H9 (cell line): Measurements from ENCODE around the gene SNPH. TPM values are rescaled to one million over a fixed set of nuclear protein-coding genes. Genes with fewer than 3 reads are reported as not detected.

ENCODE experiments used
- DNase-seq: peaks from one replicate; pipeline ENCODE4 v3.0.0-alpha.2; 2017
- H2AFZ ChIP-seq: one replicate; pipeline ENCODE4 v1.6.1; 2013; ENCODE audit warnings: mild to moderate bottlenecking, low read length, control low read depth, moderate library complexity
- H2AK5ac ChIP-seq: 2 replicates; pipeline ENCODE4 v1.6.1; 2013; ENCODE audit warnings: low read length, control low read depth, mixed read lengths; ENCODE audit not compliant: insufficient read length
- H2BK120ac ChIP-seq: one replicate; pipeline ENCODE4 v1.6.1; 2013; ENCODE audit warnings: low read depth, mild to moderate bottlenecking, low read length, control low read depth, inconsistent platforms; ENCODE audit not compliant: poor library complexity, severe bottlenecking
- H2BK12ac ChIP-seq: 2 replicates; pipeline ENCODE4 v1.6.1; 2013; ENCODE audit warnings: low read length, control low read depth, mixed read lengths, low read depth; ENCODE audit not compliant: insufficient read length
- H2BK15ac ChIP-seq: 2 replicates; pipeline ENCODE4 v1.6.1; 2013; ENCODE audit warnings: low read depth, low read length, control low read depth
- H2BK20ac ChIP-seq: one replicate; pipeline ENCODE4 v1.6.1; 2013; ENCODE audit warnings: low read depth, mild to moderate bottlenecking, low read length, control low read depth, inconsistent platforms; ENCODE audit not compliant: poor library complexity, severe bottlenecking
- H2BK5ac ChIP-seq: 2 replicates; pipeline ENCODE4 v1.6.1; 2013; ENCODE audit warnings: low read length, control low read depth, mixed read lengths; ENCODE audit not compliant: insufficient read length
- H3K14ac ChIP-seq: 2 replicates; pipeline ENCODE4 v1.6.1; 2013; ENCODE audit warnings: low read length, control low read depth; ENCODE audit not compliant: insufficient read depth
- H3K18ac ChIP-seq: 2 replicates; pipeline ENCODE4 v1.6.1; 2013; ENCODE audit warnings: low read depth, mild to moderate bottlenecking, mixed read lengths, low read length, control low read depth; ENCODE audit not compliant: insufficient read length
- H3K23ac ChIP-seq: 2 replicates; pipeline ENCODE4 v1.6.1; 2013; ENCODE audit warnings: low read length, control low read depth, mixed read lengths, low read depth; ENCODE audit not compliant: insufficient read length
- H3K23me2 ChIP-seq: 2 replicates; pipeline ENCODE4 v1.6.1; 2013; ENCODE audit warnings: low read depth, mild to moderate bottlenecking, mixed read lengths, low read length, control low read depth; ENCODE audit not compliant: insufficient read length, poor library complexity, severe bottlenecking
- H3K27ac ChIP-seq: 2 replicates; pipeline ENCODE4 v1.5.1; 2013; ENCODE audit warnings: low read length, control low read depth, mixed read lengths, low read depth; ENCODE audit not compliant: insufficient read length
- H3K27me3 ChIP-seq: 2 replicates; pipeline ENCODE4 v1.6.1; 2013; ENCODE audit warnings: low read length, control low read depth, inconsistent platforms; ENCODE audit not compliant: insufficient read depth
- H3K4ac ChIP-seq: 2 replicates; pipeline ENCODE4 v1.6.1; 2013; ENCODE audit warnings: low read depth, mild to moderate bottlenecking, control low read depth, inconsistent platforms, low read length, moderate library complexity
- H3K4me1 ChIP-seq: 2 replicates; pipeline ENCODE4 v1.6.1; 2013; ENCODE audit warnings: low read length, control low read depth, inconsistent platforms; ENCODE audit not compliant: insufficient read depth
- H3K4me2 ChIP-seq: 2 replicates; pipeline ENCODE4 v1.6.1; 2013; ENCODE audit warnings: low read length, control low read depth, mixed read lengths; ENCODE audit not compliant: insufficient read length, insufficient read depth
- H3K56ac ChIP-seq: 2 replicates; pipeline ENCODE4 v1.6.1; 2013; ENCODE audit warnings: low read depth, mild to moderate bottlenecking, mixed read lengths, low read length, control low read depth; ENCODE audit not compliant: insufficient read length
- H3K79me1 ChIP-seq: 2 replicates; pipeline ENCODE4 v1.6.1; 2013; ENCODE audit warnings: low read depth, mild to moderate bottlenecking, moderate library complexity, low read length, control low read depth, inconsistent platforms; ENCODE audit not compliant: insufficient read depth, poor library complexity, severe bottlenecking
- H3K79me2 ChIP-seq: 2 replicates; pipeline ENCODE4 v1.6.1; 2013; ENCODE audit warnings: low read length, control low read depth, inconsistent platforms; ENCODE audit not compliant: insufficient read depth
- H3K9ac ChIP-seq: 2 replicates; pipeline ENCODE4 v1.6.1; 2013; ENCODE audit warnings: low read length, control low read depth, mixed read lengths; ENCODE audit not compliant: insufficient read length; ENCODE audit errors: extremely low read depth
- H3K9me3 ChIP-seq: one replicate; pipeline ENCODE4 v1.6.1; 2013; ENCODE audit warnings: low read depth, low read length, inconsistent platforms; ENCODE audit not compliant: control insufficient read depth
- H3T11ph ChIP-seq: one replicate; pipeline ENCODE4 v1.6.1; 2013; ENCODE audit warnings: mild to moderate bottlenecking, low read length, control low read depth, inconsistent platforms
- H4K20me1 ChIP-seq: one replicate; pipeline ENCODE4 v1.6.1; 2013; ENCODE audit not compliant: control insufficient read depth, insufficient read length, insufficient read depth
- H4K5ac ChIP-seq: 2 replicates; pipeline ENCODE4 v1.6.1; 2013; ENCODE audit warnings: low read depth, mild to moderate bottlenecking, mixed read lengths, low read length, control low read depth; ENCODE audit not compliant: insufficient read length
- H4K8ac ChIP-seq: replicated peaks from 2 replicates; pipeline ENCODE4 v1.6.1; 2013; ENCODE audit warnings: low read length, control low read depth, mixed read lengths, low read depth; ENCODE audit not compliant: insufficient read length
- H4K91ac ChIP-seq: 2 replicates; pipeline ENCODE4 v1.6.1; 2013; ENCODE audit warnings: low read depth, mild to moderate bottlenecking, moderate library complexity, mixed read lengths, low read length, control low read depth; ENCODE audit not compliant: insufficient read length
- H3K27ac Mint-ChIP-seq, 3 experiments: 2 replicates in 2 of 3; 3 replicates in 1 of 3; pipeline ENCODE4 v1.8.0; 2020 to 2021; ENCODE audit warnings: mixed read lengths in 3 of 3, mild to moderate bottlenecking in 1 of 3, moderate library complexity in 1 of 3
- H3K27me3 Mint-ChIP-seq: 2 replicates; pipeline ENCODE4 v1.8.0; 2021; ENCODE audit warnings: low read depth, mild to moderate bottlenecking, moderate library complexity, mixed read lengths
- H3K36me3 Mint-ChIP-seq, 3 experiments: 2 replicates in 2 of 3; 3 replicates in 1 of 3; pipeline ENCODE4 v1.8.0; 2020 to 2021; ENCODE audit warnings: low read depth in 3 of 3, mixed read lengths in 3 of 3; ENCODE audit not compliant: insufficient read depth in 1 of 3
- H3K4me1 Mint-ChIP-seq, 2 experiments: 2 replicates each; pipeline ENCODE4 v1.8.0; 2020; ENCODE audit warnings: mixed read lengths in 2 of 2
- H3K4me3 Mint-ChIP-seq, 2 experiments: 2 replicates in 1 of 2; 3 replicates in 1 of 2; pipeline ENCODE4 v1.8.0; 2020 to 2021; ENCODE audit warnings: mild to moderate bottlenecking in 2 of 2, mixed read lengths in 2 of 2, moderate library complexity in 1 of 2
- H3K9me3 Mint-ChIP-seq, 2 experiments: 2 replicates in 1 of 2; 3 replicates in 1 of 2; pipeline ENCODE4 v1.8.0; 2020; ENCODE audit warnings: mild to moderate bottlenecking in 2 of 2, mixed read lengths in 2 of 2, moderate library complexity in 1 of 2
- CTCF ChIP-seq: fragments of 200-600 bp; sonication (generic); conservative IDR thresholded peaks from 3 replicates; pipeline ENCODE4 v1.8.0; 2021; ENCODE audit warnings: antibody characterized with exemption, mild to moderate bottlenecking
- WGBS: extraction: QIAGEN DNeasy Blood & Tissue Kit; methylation state at CpG from one replicate; pipeline ENCODE4 v1.1.7; 2013; ENCODE audit warnings: missing lambda C conversion rate, low lambda C conversion rate, mixed read lengths; ENCODE audit not compliant: insufficient read length; ENCODE audit errors: extremely low coverage; 5-methylcytosine and 5-hydroxymethylcytosine counted together
- total RNA-seq: library from RNA; stranded (reverse); gene quantifications from 2 replicates; pipeline ENCODE4 v1.2.1, GENCODE V29; 2021

The SNPH gene
- total RNA-seq, 1 experiment from 2014 or later = 1.8 TPM

GRCh38 chr20:1269235-1269634 lies 3.1 kb downstream of the SNPH start:
- Histone ChIP-seq H2BK12ac (no peak overlapping the region), H3K18ac (no peak overlapping the region), H2AFZ (no peak overlapping the region), H3K4me2 (no peak overlapping the region), H3K9ac (no peak overlapping the region), H3K4me1 (no peaks in the 10 kb centered on the region), H3K4ac (no peak overlapping the region), H3K79me2 (no peaks in the 10 kb centered on the region), H2BK15ac (no peak overlapping the region), H4K91ac (no peak overlapping the region), H3K9me3 (no peaks in the 10 kb centered on the region), H3K23ac (no peak overlapping the region), H2BK20ac (no peak overlapping the region), H3K27me3 (no peaks in the 10 kb centered on the region), H2BK5ac (no peak overlapping the region), H3K79me1 (no peaks in the 10 kb centered on the region), H2AK5ac (no peak overlapping the region), H3K56ac (no peak overlapping the region), H4K8ac (no peak overlapping the region), H4K20me1 (no peaks in the 10 kb centered on the region), H2BK120ac (no peak overlapping the region), H3K23me2 (no peaks in the 10 kb centered on the region), H4K5ac (no peak overlapping the region), H3K14ac (no peak overlapping the region), H3K27ac (no peak overlapping the region), H3T11ph (no peak overlapping the region)
- WGBS = no CpG with 5 or more reads among the region's 8 CpGs
- H3K4me1 Mint-ChIP-seq = peaks cover 16 to 22% of the 10 kb centered on the region in 2 experiments
- no peak for TF ChIP-seq CTCF
- H3K36me3 Mint-ChIP-seq = no peaks in the 10 kb centered on the region
- peaks cover 23% of the 10 kb centered on the region for H3K27me3 Mint-ChIP-seq
- H3K9me3 Mint-ChIP-seq = no peaks in the 10 kb centered on the region
- no peak overlapping the region for H3K4me3 Mint-ChIP-seq
- DNase-seq = no peak
- no peak overlapping the region for H3K27ac Mint-ChIP-seq
